HuH-7.5 (cell line): ENCODE measurements around the gene TBL3.
A peak's percentile ranks its signal among the peaks of the same experiment; 100 is the strongest.
"Not testable (repeated sequence)": the region's sequence is repeated elsewhere in the genome, so short reads cannot be mapped to it uniquely, and the experiment has no call there.

Experiments
- DNase-seq: peaks from one replicate; pipeline ENCODE4 v3.0.0; 2011; ENCODE audit warnings: low spot score

The TBL3 gene

DNA sequence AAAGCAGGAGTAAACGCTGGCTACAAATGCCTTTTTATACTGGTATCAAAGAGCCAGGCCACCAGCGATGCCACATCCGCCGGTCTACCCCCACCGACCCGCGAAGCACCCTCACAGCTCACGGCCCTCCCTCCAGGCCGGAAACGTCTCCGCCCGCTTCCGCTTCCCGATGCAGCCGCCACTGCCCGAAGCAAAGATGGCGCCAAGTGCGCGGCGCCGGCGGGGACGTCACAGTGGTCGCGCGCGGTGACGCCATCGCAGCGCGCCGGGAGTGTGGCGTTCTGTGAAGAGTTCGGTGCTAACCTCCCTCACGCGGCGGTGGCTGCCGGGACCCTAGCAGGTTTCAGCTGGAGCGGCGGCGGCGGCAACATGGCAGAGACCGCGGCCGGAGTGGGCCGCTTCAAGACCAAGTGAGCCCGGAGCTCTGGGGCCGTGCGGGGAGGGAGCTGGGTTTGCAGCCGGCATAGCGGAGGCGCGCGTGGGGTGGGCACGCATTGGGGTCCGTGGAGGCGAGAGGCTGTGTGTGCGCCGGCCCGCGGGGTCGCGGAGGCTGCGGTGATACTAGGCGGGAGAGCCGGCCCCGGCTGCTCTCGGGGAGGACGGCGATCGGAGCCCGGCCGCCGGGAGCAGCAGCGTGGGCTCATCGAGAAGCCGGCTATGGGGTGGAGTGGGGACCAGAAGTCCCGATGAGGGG is at the start of gene TBL3:
TBL3 (plus strand) TSS at position 258 of the 694 bp plus-strand sequence; CDS start at position 370, 112 bp downstream.
- peak; percentile 96 for DNase-seq

DNA sequence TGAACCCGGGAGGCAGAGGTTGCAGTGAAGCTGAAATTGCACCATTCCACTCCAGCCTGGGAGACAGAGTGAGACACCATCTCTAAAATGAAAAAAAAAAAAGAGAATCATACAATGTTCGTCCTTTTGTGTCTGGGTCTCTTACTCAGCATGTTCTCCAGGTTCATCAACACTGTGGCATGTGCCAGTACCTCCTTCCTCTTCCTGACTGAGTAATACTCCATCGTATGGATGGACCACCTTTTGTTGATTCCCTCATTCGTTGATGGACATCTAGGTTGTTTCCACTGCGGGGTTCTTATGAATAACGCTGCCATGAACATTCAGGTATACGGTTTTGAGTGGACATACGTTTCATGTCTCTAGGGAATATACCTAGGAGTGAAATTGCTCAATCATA is 49.5 kb upstream of the TBL3 start:
- DNase-seq, result no peak

DNA sequence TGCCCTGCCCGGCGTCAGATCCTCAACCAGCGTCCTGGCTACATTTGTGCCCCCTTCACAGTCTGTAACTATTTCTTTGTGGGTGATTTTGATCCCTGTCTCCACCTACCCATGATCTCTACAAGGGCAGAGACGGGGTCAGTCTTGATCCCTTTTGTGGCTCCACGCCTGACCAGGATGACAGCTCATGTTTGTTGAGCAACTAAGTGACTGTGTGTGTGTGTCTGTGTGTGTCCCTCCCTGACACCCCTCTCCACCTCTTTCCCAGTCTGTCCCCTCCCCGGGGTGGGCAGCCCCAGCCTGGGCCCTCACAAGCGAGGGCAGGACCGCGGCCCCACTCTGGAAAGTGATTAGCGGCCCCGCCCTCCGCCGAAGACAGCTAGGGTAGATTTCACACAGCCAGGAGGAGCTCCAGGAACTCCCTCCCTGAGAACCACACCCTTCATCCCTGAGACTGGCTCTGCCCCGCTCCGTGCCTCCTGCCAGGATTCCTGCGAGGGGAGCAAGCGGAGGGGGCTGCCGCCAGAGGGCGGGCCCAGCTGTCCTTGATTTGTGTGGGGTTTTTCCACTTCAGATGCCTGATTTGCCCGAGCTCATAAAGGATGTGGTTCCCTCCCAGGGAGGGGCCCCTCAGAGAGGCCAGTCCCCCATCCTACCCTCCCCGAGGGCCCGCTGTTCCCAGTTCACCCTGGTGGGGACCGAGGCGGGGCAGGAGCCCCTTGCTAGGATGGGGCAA is 48.4 kb upstream of the TBL3 start:
- DNase-seq, result no peak

DNA sequence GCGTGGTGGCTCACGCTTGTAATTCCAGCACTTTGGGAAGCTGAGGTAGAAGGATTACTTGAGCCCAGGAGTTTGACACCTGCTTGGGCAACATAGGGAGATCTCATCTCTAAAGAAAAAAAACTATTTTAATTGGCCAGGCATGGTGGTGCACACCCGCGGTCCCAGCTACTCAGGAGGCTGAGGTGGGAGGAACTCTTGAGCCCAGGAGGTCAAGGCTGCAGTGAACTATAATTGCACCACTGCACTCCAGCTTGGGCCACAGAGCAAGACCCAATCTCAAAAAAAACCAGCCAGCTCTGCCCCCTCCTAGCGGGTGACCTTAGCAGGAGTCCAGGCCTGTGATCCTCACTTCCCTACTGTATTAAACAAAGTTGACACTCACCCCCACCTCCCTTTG is 47.8 kb upstream of the TBL3 start:
- no peak for DNase-seq

DNA sequence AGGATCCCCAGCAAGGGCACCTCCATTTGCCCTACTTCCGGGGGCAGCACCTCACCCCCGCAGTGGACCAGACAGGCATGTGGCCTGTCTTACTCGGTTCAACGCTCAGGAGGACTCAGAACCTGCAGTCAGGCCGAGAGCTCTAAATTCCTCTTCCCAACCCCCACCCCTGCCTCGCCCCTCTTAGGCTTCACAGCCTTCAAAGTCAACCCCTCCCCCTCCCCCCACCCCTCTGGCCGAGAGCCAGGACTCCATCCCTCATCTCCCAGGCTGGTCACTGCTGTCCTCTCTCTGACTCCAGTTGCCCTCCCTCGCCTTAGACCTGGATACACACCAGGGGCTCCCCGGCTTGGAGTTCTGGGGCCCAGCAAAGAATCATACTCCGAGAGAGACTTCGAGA is 45.6 kb upstream of the TBL3 start:
- DNase-seq, result no peak

DNA sequence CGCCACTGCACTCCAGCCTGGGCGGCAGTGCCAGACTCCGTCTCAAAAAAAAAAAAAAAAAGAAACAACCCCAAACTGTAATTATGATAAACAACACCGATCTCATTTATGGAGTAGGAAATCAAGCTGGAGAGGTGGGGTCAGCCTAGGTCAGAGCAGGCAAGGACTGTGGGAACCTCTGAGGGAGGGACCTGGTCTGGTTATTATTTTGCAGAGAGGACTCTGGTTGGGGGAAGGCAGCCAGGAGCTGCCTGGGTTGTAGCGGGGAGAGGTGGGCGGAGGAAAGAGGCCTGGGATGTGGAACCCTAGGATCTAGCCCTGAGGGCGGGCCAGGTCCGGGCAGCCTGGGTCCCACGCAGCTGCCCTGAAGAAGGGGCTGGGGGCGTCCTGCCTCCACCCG is 42.7 kb upstream of the TBL3 start:
- peak; percentile 72 for DNase-seq

DNA sequence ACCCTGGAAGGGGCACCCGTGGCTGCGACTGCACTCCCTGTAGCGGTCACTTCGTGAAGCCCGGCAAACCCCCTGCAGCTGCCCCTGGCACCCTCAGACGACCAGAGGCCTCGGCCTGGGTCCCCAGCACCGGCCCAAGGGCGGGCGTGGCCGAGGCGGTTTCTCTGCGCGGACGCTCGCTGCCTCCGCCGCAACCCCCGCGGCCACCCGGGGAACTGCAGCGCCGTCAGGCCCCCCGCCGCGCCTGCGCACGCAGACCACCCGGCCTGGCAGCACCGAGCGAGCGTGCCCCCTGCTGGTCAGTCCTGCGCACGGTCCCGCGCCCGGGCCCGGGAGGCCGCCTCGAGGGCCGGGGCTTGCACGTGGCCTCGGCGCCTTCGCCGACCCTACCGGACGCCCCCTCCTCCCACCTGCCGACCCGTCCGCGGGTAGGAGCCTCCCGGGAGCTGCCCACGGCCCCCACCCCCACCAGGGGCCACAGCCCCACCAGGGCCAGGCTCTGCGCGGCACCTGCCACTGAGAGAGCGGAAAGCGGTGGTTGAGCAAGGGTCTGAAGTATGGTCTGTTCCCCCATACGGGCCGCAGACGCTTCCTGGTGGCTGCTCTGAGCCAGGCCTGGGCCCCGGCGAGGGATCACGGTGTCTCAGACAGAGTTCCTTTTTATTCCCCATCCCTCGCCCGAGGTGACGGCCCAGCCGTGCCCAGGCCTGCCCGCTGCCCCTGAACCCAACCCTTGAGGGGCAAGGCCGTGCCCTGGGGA is 42.1 kb upstream of the TBL3 start:
- peak; percentile 92 for DNase-seq

DNA sequence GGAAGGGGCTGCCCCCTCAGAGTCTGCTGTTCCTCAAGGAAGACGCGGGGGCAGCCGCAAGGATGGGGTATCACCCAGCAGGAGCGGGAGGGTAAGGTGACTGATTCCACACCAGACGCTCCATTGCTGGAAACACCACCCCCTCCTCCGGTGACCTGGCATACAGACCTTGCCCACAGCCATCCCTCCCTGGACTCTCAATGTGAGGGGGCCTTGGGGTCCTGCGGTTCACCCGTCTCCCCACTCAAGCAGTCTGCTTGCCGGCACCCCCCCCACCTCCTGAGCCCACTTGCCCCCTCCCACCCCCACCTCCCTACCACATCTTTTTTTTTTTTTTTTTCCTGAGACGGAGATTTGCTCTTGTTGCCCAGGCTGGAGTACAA is 41.5 kb upstream of the TBL3 start:
- DNase-seq, result no peak

DNA sequence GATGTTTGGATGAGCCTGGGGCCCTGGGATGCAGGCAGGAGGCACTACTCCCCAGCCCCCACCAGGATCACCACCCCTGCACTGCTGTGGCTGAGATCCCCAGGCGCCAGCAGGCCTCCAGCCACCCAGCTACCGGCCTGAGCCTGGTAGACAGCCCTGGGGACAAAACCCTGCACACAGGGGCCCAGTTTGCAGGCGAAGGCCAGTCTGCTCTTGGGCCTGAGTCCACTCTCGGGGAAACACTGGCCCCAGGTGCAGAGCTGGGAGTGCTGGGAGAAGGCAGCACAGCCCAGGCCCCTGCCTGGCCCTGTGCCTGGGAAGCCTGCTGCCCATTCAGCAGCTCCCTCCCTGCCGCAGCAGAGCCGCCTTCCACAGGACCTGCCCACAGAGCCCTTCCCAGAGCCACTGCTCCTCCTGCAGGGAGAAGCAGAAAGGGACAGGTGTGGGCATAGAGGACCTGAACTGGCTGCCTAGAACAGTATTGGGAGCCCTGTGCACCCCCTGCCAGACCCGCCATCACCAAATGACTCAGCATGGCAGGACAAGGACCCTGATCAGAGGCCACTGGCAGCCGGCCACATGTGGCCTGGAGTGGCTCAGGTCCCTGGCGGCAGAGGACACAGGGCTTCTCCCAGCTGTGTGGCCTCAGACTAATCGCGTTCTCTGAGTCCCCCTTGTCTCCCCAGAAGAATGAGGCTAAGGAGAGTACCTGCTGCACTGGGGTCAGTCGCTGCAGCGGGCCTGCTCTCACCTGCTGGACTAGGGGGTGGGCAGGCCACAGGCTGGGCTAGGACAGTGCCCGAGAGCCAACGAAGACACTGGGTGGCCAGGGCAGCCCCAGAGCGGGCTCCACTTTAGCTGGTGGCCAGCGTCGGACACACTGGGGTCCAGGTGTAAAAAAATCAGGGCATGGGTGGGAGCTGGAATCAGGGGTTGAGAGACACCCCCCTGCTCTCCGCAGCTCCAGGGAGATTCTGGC is 39.5 kb upstream of the TBL3 start:
- DNase-seq, result no peak

DNA sequence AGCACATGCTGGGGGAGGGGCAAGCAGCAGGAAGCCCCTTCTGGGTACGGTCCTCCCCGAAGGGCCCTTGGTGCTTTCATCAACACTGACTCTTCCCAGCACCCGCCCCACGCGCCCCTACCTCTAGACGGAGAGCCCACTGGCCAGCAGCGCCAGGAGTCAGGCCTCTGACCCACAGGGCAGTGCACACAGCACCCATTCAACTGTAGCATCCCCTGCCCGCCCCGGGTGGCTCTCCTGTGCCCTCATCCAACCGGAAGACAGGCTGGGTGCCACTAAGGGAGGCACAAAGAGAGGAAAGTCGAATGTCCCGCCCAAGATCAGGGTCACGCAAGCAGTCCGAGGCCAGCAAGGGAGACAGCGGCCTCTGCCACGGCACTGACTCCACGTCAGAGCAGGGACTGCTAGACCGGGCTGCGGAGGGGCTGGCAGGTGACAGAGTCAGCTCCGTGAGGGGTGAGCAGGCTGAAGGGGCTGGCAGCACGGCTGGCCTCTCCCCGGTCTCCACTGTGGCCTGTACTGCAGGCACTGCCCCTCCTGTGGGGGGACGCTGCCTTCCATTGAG is 38.7 kb upstream of the TBL3 start:
- DNase-seq, result no peak

DNA sequence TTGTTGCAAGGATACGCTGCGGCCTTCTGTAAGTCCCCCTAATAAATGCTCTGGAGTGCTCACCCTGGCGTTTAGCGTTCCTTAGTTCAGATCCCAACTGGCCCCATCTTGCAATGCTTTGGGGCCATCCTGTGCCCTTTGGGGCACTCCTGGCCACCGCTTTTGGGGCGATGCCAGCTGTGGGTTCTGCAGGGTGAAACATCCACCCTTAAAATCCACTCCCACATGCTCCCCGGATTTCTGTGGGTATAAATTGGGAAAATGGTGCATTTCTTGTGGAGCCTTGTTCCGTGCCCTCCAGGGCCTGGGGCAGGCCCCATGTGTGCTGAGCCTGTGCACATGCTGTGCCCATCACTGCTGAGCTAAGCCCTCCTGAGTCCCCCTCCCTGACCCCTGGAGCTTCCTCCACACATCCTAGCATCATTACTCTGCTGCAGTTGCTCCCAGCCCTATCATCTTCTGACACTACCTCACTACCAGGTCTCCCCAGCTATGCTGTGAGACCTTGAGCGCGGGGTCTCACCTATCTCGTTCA is 34.8 kb upstream of the TBL3 start:
- DNase-seq, result no peak

DNA sequence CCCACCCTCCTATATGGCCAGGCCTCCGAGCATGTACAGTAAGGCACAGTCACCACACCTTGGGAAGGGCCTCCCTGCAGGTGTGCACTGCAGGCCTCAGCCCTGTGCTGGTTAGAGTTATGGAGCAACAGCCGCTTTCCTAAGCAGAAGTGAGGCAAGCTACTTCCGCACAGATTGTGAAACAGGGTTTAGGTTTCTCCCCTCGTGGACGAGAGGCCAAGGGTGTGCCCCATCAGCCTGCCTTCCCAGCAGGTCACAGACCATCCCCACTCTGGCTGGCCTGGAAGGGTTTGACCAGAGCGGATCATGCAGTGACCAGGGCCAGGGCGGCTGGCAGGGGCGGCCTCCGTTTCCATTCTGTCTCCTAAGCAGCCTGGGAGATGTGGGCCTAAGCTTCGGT is 33.5 kb upstream of the TBL3 start:
- DNase-seq, result no peak

DNA sequence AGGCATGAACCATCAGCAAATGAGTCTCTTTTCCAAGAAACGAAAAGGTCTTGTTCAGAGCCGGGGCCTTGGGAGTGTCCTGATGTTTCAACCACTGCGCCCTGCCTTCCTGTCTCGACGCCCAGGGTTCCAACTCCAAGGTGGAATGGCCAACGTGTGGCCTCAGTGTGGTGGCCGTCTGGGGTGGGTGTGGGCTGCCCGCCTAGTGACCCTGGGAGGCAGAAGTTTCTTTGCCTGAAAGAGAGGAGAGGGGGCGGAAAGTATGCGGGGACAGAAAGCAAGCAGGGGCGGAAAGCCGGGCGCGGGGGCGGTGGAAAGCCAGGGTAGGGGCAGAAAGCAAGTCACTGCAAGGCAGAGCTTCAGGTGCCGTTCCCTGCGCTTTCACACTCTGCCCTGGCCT is 32.9 kb upstream of the TBL3 start:
- DNase-seq, result no peak

DNA sequence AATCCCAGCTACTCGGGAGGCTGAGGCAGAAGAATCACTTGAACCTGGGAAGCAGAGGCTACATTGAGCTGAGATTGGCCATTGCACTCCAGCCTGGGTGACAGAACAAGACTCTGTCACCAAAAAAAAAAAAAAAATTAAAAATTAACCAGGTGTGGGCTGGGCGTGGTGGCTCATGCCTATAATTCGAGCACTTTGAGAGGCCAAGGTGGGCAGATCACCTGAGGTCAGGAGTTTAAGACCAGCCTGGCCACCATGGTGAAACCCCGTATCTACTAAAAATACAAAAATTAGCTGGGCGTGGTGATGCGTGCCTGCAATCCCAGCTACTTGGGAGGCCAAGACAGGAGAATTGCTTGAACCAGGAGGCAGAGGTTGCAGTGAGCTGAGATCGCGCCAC is 32.0 kb upstream of the TBL3 start:
- not testable (repeated sequence) for DNase-seq

DNA sequence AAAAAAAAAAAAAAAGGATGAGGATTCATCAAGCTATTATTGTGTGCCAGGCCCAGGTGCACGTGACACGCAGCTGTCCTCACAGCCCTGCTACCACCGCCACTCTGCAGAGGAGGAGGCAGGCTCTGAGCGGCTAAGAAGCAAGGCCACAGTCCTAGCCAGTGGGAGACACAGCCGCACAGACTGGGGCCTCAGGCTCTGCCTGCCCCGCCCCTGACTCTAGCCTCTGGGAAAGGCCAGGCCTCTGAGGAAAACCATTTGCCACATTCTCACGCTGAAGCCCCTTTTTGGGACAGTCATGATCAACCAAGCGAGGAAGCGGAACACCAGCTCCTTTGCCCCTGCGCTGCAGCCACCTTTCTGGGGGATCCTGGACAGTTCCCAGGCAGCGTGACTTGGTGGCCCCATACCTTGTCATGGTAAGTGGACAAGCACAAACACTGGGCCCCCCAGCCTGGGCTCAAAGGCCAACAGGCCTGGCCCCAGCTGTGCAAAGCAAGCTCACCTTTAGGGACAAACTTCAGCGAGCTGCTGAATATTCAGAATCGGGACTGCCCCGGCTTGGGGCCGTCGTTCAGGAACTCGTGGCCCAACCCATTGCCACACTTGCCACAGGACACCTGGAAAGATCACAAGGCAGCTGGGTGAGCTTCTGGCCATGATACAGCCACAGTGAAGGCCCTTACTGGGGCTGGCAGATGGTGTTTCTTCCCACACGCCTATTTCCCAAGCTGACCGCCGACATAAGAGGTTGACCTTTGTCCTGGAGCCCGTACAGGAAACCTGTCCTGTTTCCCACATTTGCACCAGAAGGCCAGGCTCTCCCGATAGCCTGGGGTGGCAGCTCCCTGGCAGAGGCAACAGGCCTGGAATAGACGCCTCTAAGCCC is 31.3 kb upstream of the TBL3 start:
- no peak for DNase-seq

DNA sequence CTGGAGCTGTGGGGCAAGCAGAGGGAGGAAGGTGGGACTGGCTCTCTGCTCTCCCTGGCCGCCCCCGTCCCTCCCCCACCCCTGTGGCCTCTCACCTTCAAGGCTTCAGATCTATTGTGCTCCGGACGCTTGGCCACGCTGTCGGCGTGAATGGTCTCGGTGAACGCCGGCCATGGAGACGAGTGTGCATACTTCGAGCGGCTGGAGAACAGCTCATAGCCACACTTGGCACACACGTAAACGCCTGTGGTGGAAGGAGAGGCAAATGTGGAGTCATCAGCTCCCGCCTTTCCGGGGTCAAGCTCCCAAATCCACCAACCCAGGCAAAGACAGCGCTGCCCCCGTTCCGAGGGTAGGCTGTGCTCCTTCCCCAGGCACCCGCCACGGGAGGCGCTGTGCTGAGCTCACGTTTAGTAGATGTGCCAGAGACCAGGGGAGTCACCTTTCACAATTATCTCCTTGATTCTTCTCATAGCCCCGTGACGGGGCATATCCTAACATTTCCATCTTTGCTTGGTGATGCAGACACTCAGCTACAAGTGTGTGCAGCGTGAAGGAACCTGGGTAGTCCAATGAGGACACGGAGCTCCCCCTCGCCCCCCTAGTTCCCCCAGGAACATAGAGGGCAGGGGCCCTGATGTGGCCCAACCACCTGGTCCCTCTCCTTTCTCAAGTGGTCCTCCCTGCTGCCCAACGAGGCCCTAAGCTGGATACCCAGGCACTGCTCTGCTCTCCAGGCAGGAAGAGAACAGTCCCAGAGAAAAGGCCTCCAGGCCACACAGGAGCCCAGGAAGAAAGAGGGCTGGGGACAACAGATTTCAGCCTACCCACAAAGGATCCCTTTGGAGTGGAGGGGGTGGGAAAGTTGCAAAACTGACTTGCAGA is 30.4 kb upstream of the TBL3 start:
- DNase-seq, result no peak

DNA sequence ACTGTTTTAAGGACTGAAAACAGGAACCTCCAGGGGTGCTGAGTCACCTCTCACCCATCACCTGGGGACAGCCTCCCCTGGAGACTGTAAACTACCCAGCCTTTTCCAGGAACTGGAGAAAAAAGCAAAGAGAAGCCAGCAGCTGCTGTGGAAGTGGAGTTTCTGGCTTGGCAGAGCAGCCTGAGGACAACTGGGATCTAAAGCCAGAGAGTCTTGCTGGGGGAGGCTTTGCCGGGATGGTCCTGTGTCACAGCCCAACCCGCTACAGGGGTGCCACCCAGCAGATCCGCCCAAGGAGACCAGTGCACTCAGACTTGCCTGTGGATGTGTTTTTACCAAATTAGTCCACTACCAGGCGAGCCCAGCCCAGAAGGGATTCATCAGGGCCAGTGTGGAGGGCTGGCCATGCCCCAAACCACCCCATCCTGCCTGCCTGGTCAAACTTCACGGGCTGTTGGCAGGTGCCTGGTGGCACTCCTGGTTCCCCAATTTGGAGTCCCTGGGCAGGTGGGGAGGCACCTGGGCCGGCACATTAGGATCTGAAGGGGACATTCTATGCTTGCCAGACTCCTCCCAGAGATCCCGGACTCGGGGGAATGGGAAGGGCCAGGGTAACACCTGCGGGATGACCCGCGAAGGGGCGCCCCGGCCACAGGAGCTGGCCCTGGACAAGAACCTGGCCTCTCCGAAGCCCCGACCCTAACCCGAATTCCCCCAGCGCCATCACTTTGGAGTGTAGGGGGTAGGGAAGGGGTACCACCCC is 29.6 kb upstream of the TBL3 start:
- DNase-seq, result no peak
